RWPE2 (cell line): ENCODE data around the gene DMXL2.
"Not testable (repeated sequence)": the region's sequence is repeated elsewhere in the genome, so short reads cannot be mapped to it uniquely, and the experiment has no call there.

Source experiments
- ATAC-seq: fragments of 200-7000 bp; cut with Tn5 transposase; 3 replicates; pipeline ENCODE4 v1.9.1; 2021; ENCODE audit warnings: low read depth
- DNase-seq: peaks from one replicate; pipeline ENCODE4 v3.0.0-alpha.2; 2020; ENCODE audit warnings: low spot score
- H3K27ac ChIP-seq: fragments of 450-650 bp; 2 replicates; pipeline ENCODE4 v1.5.1; 2017; ENCODE audit warnings: mild to moderate bottlenecking; ENCODE audit not compliant: poor library complexity, severe bottlenecking
- H3K27me3 ChIP-seq: fragments of 250-450 bp; sonication (Bioruptor Pico); 2 replicates; pipeline ENCODE4 v1.5.1; 2021; ENCODE audit warnings: mild to moderate bottlenecking, moderate library complexity; ENCODE audit not compliant: insufficient read depth, poor library complexity, severe bottlenecking
- H3K36me3 ChIP-seq: fragments of 250-450 bp; sonication (Bioruptor Pico); 2 replicates; pipeline ENCODE4 v1.5.1; 2020; ENCODE audit warnings: low read depth, mild to moderate bottlenecking, moderate library complexity
- H3K4me1 ChIP-seq: fragments of 250-450 bp; sonication (Bioruptor Pico); 2 replicates; pipeline ENCODE4 v1.5.1; 2021; ENCODE audit warnings: mild to moderate bottlenecking, moderate library complexity; ENCODE audit not compliant: insufficient read depth, poor library complexity, severe bottlenecking
- H3K4me3 ChIP-seq: fragments of 250-450 bp; sonication (Bioruptor Pico); 2 replicates; pipeline ENCODE4 v1.5.1; 2021; ENCODE audit warnings: mild to moderate bottlenecking, moderate library complexity; ENCODE audit not compliant: severe bottlenecking
- H3K9me3 ChIP-seq: fragments of 250-450 bp; sonication (Bioruptor Pico); 2 replicates; pipeline ENCODE4 v1.5.1; 2021; ENCODE audit warnings: mild to moderate bottlenecking, moderate library complexity; ENCODE audit not compliant: severe bottlenecking
- TF ChIP-seq, protein P1 (sequence below): fragments of 450-650 bp; IDR thresholded peaks from one replicate; pipeline ENCODE4 v1.5.1; 2017; ENCODE audit warnings: mild to moderate bottlenecking, moderate library complexity; ENCODE audit not compliant: poor library complexity, severe bottlenecking

Gene DMXL2

DNA sequence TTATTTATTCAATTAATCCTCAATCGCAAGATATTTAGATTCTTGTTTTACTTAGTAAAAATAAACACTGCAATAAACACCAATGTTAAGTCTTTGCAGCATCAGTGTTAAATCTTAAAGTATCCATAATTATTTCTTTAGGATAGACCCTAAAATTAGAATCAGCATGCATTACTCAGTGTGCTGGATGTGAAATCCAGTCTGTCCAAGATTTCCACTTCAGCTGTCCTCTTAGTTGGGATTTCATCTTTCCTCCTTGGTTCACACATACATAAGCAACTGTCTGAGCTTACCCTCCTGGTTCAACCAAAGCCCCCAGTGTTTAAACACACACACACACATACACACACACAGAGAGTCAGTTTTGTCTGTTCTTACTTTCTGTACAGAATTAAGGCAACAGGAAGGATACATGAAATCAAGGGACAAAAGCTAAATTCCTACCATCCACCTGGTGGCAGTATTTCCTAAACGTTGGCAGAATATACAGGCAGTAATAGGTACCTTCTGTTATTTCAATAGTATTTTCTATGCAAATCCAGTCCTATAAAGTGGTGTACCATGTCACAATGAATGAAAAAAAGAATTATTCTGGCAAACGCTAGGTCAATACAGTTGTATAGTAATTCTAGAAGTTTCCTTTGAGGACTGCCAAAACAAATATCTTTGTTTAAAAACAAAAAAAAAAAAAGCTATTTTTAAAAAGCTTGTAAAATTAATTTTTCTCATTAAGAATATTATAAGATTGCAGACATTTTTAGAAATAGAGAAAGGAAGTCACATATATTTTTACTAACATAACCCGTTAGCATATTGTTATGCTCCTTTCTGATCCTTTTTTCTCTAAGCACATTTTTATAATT is 27.3 kb upstream of the DMXL2 start:
- Histone ChIP-seq H3K4me1 (peaks cover 4% of the 10 kb centered on the region), H3K36me3 (no peaks in the 10 kb centered on the region), H3K27me3 (no peaks in the 10 kb centered on the region), H3K4me3 (no peak overlapping the region), H3K9me3 (no peaks in the 10 kb centered on the region), H3K27ac (no peak overlapping the region)
- ATAC-seq = peak; percentile 92
- DNase-seq = no peak
- TF ChIP-seq, protein P1, sequence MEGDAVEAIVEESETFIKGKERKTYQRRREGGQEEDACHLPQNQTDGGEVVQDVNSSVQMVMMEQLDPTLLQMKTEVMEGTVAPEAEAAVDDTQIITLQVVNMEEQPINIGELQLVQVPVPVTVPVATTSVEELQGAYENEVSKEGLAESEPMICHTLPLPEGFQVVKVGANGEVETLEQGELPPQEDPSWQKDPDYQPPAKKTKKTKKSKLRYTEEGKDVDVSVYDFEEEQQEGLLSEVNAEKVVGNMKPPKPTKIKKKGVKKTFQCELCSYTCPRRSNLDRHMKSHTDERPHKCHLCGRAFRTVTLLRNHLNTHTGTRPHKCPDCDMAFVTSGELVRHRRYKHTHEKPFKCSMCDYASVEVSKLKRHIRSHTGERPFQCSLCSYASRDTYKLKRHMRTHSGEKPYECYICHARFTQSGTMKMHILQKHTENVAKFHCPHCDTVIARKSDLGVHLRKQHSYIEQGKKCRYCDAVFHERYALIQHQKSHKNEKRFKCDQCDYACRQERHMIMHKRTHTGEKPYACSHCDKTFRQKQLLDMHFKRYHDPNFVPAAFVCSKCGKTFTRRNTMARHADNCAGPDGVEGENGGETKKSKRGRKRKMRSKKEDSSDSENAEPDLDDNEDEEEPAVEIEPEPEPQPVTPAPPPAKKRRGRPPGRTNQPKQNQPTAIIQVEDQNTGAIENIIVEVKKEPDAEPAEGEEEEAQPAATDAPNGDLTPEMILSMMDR = peak; percentile 98

DNA sequence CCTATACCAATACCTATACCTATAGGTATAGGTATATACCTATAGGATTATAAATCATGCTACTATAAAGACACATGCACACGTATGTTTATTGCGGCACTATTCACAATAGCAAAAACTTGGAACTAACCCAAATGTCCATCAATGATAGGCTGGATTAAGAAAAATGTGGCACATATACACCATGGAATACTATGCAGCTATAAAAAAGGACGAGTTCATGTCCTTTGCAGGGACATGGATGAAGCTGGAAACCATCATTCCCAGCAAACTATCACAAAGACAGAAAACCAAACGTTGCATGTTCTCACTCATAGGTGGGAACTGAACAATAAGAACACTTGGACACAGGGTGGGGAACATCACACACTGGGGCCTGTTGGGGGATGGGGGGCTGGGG is 26.1 kb upstream of the DMXL2 start:
- ATAC-seq, H3K4me1 ChIP-seq, H3K27ac ChIP-seq, H3K27me3 ChIP-seq, H3K9me3 ChIP-seq, DNase-seq, H3K4me3 ChIP-seq, H3K36me3 ChIP-seq: not testable (repeated sequence)

DNA sequence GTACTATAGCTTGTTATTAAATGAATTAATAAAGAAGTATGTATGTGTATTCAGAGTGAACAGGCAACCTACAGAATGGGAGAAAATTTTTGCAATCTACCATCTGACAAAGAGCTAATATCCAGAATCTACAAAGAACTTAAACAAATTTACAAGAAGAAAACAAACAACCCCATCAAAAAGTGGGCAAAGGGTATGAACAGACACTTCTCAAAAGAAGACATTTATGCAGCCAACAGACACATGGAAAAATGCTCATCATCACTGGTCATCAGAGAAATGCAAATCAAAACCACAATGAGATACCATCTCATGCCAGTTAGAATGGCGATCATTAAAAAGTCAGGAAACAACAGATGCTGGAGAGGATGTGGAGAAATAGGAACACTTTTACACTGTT is 25.5 kb upstream of the DMXL2 start:
- H3K4me1 ChIP-seq, H3K9me3 ChIP-seq, H3K4me3 ChIP-seq, H3K36me3 ChIP-seq, ATAC-seq, H3K27me3 ChIP-seq, H3K27ac ChIP-seq, DNase-seq: not testable (repeated sequence)

DNA sequence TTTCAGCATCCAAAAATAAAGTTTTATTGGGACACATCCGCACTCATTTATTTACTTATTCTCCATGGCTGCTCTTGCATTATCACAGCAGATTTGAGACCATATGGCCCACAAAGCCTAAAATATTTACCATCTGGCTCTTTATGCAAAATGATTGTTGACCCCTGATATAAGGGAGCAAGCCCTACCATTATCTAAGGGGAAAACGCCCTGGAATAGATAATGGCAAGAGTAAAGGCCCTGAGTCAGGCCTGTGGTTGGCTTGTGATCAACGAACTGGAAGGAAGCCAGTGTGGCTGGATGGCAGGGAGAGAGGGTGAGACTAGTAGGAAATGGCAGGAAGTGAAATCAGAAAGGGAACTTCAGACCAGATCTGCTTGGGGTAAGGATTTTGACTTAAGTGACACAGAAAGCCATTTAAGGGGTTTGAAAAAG is 24.6 kb upstream of the DMXL2 start:
- H3K27ac ChIP-seq = no peak overlapping the region
- H3K9me3 ChIP-seq = no peaks in the 10 kb centered on the region
- peak; percentile 74 for ATAC-seq
- no peaks in the 10 kb centered on the region for H3K27me3 ChIP-seq
- no peaks in the 10 kb centered on the region for H3K36me3 ChIP-seq
- no peak for DNase-seq
- TF ChIP-seq, protein P1 = no peak
- no peak overlapping the region for H3K4me3 ChIP-seq
- H3K4me1 ChIP-seq = peaks cover 9% of the 10 kb centered on the region

DNA sequence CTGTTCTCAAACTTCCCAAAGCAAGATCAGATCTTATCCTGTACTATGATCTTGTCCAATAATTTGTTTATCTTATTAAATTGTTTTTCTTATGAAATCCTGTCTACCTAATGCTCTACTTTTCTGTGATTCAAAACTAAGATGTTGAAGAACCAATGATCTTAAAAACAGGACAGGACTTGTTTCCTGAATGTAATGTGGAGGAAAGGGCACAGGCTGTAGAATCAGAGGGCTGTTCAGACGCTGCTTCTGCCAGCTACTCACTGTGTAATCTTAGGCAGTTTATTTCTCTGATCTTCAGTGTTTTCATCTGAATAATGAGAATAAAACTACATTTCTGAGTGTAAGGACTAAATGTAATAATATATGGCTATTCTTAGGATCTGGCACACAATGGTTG is 20.1 kb upstream of the DMXL2 start:
- ATAC-seq = peak; percentile 73
- TF ChIP-seq, protein P1 = no peak
- Histone ChIP-seq H3K9me3 (no peaks in the 10 kb centered on the region), H3K36me3 (no peaks in the 10 kb centered on the region), H3K27ac (no peak overlapping the region), H3K27me3 (no peaks in the 10 kb centered on the region), H3K4me3 (no peak overlapping the region), H3K4me1 (peaks cover 11% of the 10 kb centered on the region)
- DNase-seq = no peak

DNA sequence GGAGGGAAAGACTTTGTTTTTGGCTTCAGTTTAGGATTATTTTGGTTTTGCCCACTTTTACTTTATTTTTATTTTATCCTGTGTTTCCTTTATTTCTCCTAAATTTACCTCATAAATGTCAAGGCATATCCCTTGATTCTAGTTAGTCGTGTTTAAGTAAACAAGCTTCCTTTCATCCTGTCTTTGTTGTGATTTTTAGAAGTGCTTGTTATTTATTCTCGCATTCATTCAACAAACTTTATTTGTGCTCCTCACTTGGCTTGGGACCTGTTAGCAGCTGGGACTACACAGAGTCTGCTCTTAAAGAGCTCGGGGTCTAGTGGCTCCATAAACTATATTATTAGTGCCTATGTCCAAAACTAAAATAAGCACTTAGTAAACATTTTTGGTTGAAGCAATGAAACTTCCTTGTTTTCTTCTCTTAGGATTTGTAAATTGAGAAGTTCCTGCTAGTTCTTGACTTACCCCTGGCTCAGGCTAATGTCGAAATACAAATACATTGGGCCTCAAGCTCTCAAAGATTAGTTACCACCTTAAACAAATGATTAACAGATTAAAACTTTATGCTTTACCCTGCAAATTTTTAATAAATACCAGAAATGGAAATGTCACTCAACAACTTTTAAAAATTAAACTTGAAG is 19.0 kb upstream of the DMXL2 start:
- ATAC-seq (no peak), DNase-seq (no peak)
- H3K27me3 ChIP-seq = no peaks in the 10 kb centered on the region
- no peak overlapping the region for H3K27ac ChIP-seq
- no peak overlapping the region for H3K4me3 ChIP-seq
- TF ChIP-seq, protein P1 = no peak
- H3K9me3 ChIP-seq = no peaks in the 10 kb centered on the region
- H3K4me1 ChIP-seq = peaks cover 7% of the 10 kb centered on the region
- H3K36me3 ChIP-seq = no peaks in the 10 kb centered on the region
